LNCaP clone FGC (cell line): ENCODE measurements around the gene GAGE12G.
"Not testable (repeated sequence)": the region's sequence is repeated elsewhere in the genome, so short reads cannot be mapped to it uniquely, and the experiment has no call there.

Experiments used
- DNase-seq: peaks from one replicate; pipeline ENCODE4 v3.0.0-alpha.2; 2011; ENCODE audit warnings: low read depth
- H3K4me3 ChIP-seq: 2 replicates; pipeline ENCODE4 v1.5.1; 2011; ENCODE audit warnings: mild to moderate bottlenecking, low read depth, low read length, control low read depth
- TF ChIP-seq, protein P1 (sequence below): IDR thresholded peaks from 2 replicates; pipeline ENCODE4 v1.5.1; 2012; ENCODE audit warnings: mild to moderate bottlenecking; ENCODE audit not compliant: control insufficient read depth, insufficient read depth; ENCODE audit errors: extremely low read depth

Gene GAGE12G, protein sequence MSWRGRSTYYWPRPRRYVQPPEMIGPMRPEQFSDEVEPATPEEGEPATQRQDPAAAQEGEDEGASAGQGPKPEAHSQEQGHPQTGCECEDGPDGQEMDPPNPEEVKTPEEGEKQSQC

DNA sequence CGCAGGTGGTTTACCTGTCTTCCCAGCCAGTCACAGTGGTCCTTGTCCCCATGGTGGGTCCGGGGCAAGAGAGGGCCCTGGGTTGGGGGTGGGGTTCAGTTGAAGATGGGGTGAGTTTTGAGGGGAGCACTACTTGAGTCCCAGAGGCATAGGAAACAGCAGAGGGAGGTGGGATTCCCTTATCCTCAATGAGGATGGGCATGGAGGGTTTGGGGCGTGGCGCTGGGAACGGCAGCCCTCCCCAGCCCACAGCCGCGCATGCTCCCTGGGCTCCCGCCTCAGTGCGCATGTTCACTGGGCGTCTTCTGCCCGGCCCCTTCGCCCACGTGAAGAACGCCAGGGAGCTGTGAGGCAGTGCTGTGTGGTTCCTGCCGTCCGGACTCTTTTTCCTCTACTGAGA is at the start of gene GAGE12G:
GAGE12G (plus strand) TSS at position 301 of the 400 bp plus-strand sequence. CDS start 1,155 bp downstream, outside the sequence.
- H3K4me3 ChIP-seq: not testable (repeated sequence)

GRCh38 chrX:49531877-49532276 is 38.3 kb upstream of the GAGE12G start, which contains the start of gene GAGE12C:
TSS of gene GAGE12C (plus strand) at chrX:49532177. CDS start at chrX:49533332, 1,155 bp downstream.
- DNase-seq, H3K4me3 ChIP-seq: not testable (repeated sequence)

More for the DNA sequence above, at the start of gene GAGE12G:
- DNase-seq: not testable (repeated sequence)

DNA sequence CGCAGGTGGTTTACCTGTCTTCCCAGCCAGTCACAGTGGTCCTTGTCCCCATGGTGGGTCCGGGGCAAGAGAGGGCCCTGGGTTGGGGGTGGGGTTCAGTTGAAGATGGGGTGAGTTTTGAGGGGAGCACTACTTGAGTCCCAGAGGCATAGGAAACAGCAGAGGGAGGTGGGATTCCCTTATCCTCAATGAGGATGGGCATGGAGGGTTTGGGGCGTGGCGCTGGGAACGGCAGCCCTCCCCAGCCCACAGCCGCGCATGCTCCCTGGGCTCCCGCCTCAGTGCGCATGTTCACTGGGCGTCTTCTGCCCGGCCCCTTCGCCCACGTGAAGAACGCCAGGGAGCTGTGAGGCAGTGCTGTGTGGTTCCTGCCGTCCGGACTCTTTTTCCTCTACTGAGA is 28.8 kb upstream of the GAGE12G start, which contains the start of gene GAGE12D:
GAGE12D (plus strand) TSS at position 301 of the 400 bp plus-strand sequence. CDS start 1,155 bp downstream, outside the sequence.
- H3K4me3 ChIP-seq, DNase-seq: not testable (repeated sequence)

DNA sequence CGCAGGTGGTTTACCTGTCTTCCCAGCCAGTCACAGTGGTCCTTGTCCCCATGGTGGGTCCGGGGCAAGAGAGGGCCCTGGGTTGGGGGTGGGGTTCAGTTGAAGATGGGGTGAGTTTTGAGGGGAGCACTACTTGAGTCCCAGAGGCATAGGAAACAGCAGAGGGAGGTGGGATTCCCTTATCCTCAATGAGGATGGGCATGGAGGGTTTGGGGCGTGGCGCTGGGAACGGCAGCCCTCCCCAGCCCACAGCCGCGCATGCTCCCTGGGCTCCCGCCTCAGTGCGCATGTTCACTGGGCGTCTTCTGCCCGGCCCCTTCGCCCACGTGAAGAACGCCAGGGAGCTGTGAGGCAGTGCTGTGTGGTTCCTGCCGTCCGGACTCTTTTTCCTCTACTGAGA is 19.2 kb upstream of the GAGE12G start, which contains the start of gene GAGE12E:
GAGE12E (plus strand) TSS at position 301 of the 400 bp plus-strand sequence. CDS start 1,155 bp downstream, outside the sequence.
- not testable (repeated sequence) for H3K4me3 ChIP-seq, DNase-seq

- DNase-seq, H3K4me3 ChIP-seq: not testable (repeated sequence)
Observed at GRCh38 chrX:49560542-49560941, 9.7 kb upstream of the GAGE12G start, which contains the start of gene GAGE12F. TSS of gene GAGE12F (plus strand) at chrX:49560842. CDS start at chrX:49561997, 1,155 bp downstream.

DNA sequence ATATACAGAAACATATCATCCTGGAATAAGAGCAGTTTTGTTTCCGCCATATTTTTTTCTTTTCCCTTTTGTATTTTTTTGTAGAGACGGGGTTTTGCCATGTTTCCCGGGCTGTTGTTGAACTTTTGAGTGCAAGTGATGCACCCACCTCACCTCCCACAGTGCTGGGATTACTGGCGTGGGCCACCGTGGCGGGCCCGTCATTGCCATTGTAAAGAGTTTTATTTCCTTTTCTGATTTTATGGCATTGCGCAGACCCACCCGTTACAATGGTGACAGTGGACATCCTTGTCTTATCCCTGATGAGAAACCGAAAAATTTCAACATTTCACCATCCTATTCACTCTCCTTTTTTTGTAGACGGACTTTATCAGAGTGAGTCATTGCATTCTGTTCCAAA is 1.5 kb upstream of the GAGE12G start:
- not testable (repeated sequence) for DNase-seq, H3K4me3 ChIP-seq

DNA sequence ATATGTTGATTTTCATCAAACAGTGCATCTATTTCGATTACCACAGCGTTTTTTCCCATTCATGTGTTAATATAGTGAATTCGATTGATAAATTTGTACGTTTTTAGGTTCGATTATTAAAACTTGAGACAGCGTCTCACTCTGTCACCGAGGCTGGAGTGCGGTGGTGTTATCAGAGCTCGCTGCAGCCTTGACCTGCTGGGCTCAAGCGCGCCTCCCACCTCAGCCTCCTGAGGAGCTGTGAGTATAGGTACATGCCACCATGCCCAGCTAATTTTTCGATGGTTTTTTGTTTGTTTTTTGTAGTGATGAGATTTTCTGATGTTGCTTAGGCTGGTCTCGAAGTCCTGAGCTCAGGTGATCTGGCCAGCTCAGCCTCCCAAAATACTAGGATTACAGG is 1.0 kb upstream of the GAGE12G start:
- H3K4me3 ChIP-seq, DNase-seq: not testable (repeated sequence)

GRCh38 chrX:49579649-49580048 is 9.4 kb downstream of the GAGE12G start, which contains the start of gene GAGE12H:
TSS of gene GAGE12H (plus strand) at chrX:49579949. CDS start at chrX:49581104, 1,155 bp downstream.
- H3K4me3 ChIP-seq: not testable (repeated sequence)

GRCh38 chrX:49589196-49589595 is 19.0 kb downstream of the GAGE12G start, which contains the start of gene GAGE2A:
TSS of gene GAGE2A (plus strand) at chrX:49589496. CDS start at chrX:49590651, 1,155 bp downstream.
- DNase-seq: not testable (repeated sequence)
- H3K4me3 ChIP-seq: peak within 1 kb of the TSS; percentile 35

More at GRCh38 chrX:49579649-49580048, 9.4 kb downstream of the GAGE12G start, which contains the start of gene GAGE12H:
- not testable (repeated sequence) for DNase-seq

GRCh38 chrX:49589769-49590478 is 19.7 kb downstream of the GAGE12G start:
- not testable (repeated sequence) for DNase-seq
- H3K4me3 ChIP-seq: peak overlapping the region; percentile 35

DNA sequence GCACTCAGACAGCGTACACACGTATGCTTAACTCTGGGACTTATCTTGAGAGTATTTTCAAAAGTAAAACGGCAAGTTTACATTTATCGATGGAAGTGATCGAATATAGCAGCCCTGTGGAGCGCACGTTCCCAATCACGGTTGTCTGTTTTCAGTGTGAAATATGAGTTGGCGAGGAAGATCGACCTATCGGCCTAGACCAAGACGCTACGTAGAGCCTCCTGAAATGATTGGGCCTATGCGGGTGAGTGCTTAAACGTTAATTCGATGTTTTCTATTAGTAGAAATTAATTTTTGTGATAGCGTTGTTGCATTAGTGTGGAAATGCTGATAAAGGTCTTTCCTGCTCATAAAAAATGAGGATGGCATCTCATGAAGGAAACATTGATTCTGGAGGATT is 20.3 kb downstream of the GAGE12G start:
- H3K4me3 ChIP-seq, DNase-seq: not testable (repeated sequence)

GRCh38 chrX:49598720-49599119 is 28.5 kb downstream of the GAGE12G start, which contains the start of gene GAGE1:
TSS of gene GAGE1 (plus strand) at chrX:49599020. CDS start at chrX:49600175, 1,155 bp downstream.
- H3K4me3 ChIP-seq: not testable (repeated sequence)

GRCh38 chrX:49610718-49611310 is 40.6 kb downstream of the GAGE12G start:
- TF ChIP-seq, protein P1, sequence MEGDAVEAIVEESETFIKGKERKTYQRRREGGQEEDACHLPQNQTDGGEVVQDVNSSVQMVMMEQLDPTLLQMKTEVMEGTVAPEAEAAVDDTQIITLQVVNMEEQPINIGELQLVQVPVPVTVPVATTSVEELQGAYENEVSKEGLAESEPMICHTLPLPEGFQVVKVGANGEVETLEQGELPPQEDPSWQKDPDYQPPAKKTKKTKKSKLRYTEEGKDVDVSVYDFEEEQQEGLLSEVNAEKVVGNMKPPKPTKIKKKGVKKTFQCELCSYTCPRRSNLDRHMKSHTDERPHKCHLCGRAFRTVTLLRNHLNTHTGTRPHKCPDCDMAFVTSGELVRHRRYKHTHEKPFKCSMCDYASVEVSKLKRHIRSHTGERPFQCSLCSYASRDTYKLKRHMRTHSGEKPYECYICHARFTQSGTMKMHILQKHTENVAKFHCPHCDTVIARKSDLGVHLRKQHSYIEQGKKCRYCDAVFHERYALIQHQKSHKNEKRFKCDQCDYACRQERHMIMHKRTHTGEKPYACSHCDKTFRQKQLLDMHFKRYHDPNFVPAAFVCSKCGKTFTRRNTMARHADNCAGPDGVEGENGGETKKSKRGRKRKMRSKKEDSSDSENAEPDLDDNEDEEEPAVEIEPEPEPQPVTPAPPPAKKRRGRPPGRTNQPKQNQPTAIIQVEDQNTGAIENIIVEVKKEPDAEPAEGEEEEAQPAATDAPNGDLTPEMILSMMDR: no peak
- peak; percentile 21 for DNase-seq
- H3K4me3 ChIP-seq: no peak overlapping the region

More at GRCh38 chrX:49598720-49599119, 28.5 kb downstream of the GAGE12G start, which contains the start of gene GAGE1:
- not testable (repeated sequence) for DNase-seq
